Smooth muscle cell (in vitro differentiated cells): Measurements from ENCODE around the gene USP50. TPM values are rescaled to one million over a fixed set of nuclear protein-coding genes. Genes with fewer than 3 reads are reported as not detected.
"Not testable (repeated sequence)": the region's sequence is repeated elsewhere in the genome, so short reads cannot be mapped to it uniquely, and the experiment has no call there.

Experiments used
- DNase-seq: peaks from one replicate; lab custom pipeline; 2025; ENCODE audit not compliant: unreplicated experiment; lab: John Stamatoyannopoulos, UW
- H2AFZ ChIP-seq: fragments of 200-600 bp; sonication (generic); 2 replicates; pipeline ENCODE4 v1.6.0; 2016; ENCODE audit warnings: antibody characterized with exemption, low read depth, mild to moderate bottlenecking
- H3F3A ChIP-seq: fragments of 200-600 bp; sonication (generic); 2 replicates; pipeline ENCODE4 v1.6.0; 2017; ENCODE audit warnings: antibody characterized with exemption, low read depth
- H3K27ac ChIP-seq: fragments of 200-600 bp; sonication (generic); 2 replicates; pipeline ENCODE4 v1.5.1; 2016; ENCODE audit warnings: low read depth, mild to moderate bottlenecking
- H3K27me3 ChIP-seq: fragments of 200-600 bp; sonication (generic); 2 replicates; pipeline ENCODE4 v1.6.1; 2016; ENCODE audit warnings: low read depth, mild to moderate bottlenecking
- H3K36me3 ChIP-seq: fragments of 200-600 bp; sonication (generic); 2 replicates; pipeline ENCODE4 v1.5.1; 2016; ENCODE audit warnings: low read depth
- H3K4me1 ChIP-seq: fragments of 200-600 bp; sonication (generic); 2 replicates; pipeline ENCODE4 v1.5.1; 2016; ENCODE audit warnings: low read depth
- H3K4me2 ChIP-seq: fragments of 200-600 bp; sonication (generic); 2 replicates; pipeline ENCODE4 v1.6.0; 2016; ENCODE audit warnings: mild to moderate bottlenecking
- H3K4me3 ChIP-seq: fragments of 200-600 bp; sonication (generic); 2 replicates; pipeline ENCODE4 v1.5.1; 2016; ENCODE audit warnings: mild to moderate bottlenecking
- H3K79me2 ChIP-seq: fragments of 200-600 bp; sonication (generic); 2 replicates; pipeline ENCODE4 v1.6.0; 2016; ENCODE audit warnings: low read depth, mild to moderate bottlenecking
- H3K9ac ChIP-seq: fragments of 200-600 bp; sonication (generic); 2 replicates; pipeline ENCODE4 v1.6.0; 2016; ENCODE audit warnings: low read depth
- H3K9me3 ChIP-seq: fragments of 200-600 bp; sonication (generic); replicated peaks from 2 replicates; pipeline ENCODE4 v1.5.1; 2016; ENCODE audit warnings: low read depth
- H4K20me1 ChIP-seq: fragments of 200-600 bp; sonication (generic); 2 replicates; pipeline ENCODE4 v1.6.0; 2016; ENCODE audit warnings: low read depth
- CTCF ChIP-seq: fragments of 200-600 bp; sonication (generic); IDR thresholded peaks from 2 replicates; pipeline ENCODE4 v1.5.1; 2017; ENCODE audit warnings: borderline replicate concordance, mild to moderate bottlenecking, antibody characterized with exemption; ENCODE audit not compliant: insufficient read depth, poor library complexity, severe bottlenecking
- WGBS: methylation state at CpG from one replicate; pipeline ENCODE4 v1.1.7; 2016; ENCODE audit warnings: low lambda C conversion rate; 5-methylcytosine and 5-hydroxymethylcytosine counted together
- polyA plus RNA-seq: library from polyadenylated mRNA; unstranded; fragments of >200 nt; fragmentation: Nextera tagmentation; extraction: Ambion mirVana; gene quantifications from 2 replicates; pipeline ENCODE4 v1.2.1, GENCODE V29; 2016
- total RNA-seq: library from RNA; depleted of rRNA; stranded (reverse); fragments of >200 nt; gene quantifications from 2 replicates; pipeline ENCODE4 v1.2.3, GENCODE V29; 2014

Gene USP50
- total and polyA plus RNA-seq, 2 experiments from 2014 or later: not detected

DNA sequence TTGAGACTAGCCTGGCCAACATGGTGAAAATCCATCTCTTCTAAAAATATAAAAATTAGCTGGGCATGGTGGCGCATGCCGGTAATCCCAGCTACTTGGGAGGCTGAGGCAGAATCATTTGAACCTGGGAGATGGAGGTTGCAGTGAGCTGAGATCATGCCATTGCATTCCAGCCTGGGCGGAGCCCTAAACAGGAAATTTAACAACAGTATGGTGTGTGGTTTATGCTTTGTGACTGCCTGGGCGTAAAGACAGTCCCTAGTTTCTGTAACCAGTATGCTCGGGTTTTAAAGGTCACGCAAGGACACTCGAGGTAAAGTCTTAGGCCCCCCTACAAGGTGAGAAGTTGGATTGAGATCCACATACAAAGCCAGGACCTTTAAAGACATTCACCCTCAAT, 43.3 kb downstream of the USP50 start:
- peaks cover 30% of the 10 kb centered on the region for H3K36me3 ChIP-seq
- no peak overlapping the region for H3K27ac ChIP-seq
- 92% methylated on average over 7 of the region's 7 CpGs for WGBS
- H3K4me3 ChIP-seq: no peak overlapping the region
- no peaks in the 10 kb centered on the region for H3K27me3 ChIP-seq
- H3F3A ChIP-seq: no peaks in the 10 kb centered on the region
- no peaks in the 10 kb centered on the region for H3K9me3 ChIP-seq
- DNase-seq: no peak
- no peak overlapping the region for H3K9ac ChIP-seq
- no peak for TF ChIP-seq CTCF
- peaks cover 3% of the 10 kb centered on the region for H3K4me1 ChIP-seq
- H3K4me2 ChIP-seq: no peak overlapping the region
- H4K20me1 ChIP-seq: no peaks in the 10 kb centered on the region
- no peak overlapping the region for H2AFZ ChIP-seq
- H3K79me2 ChIP-seq: no peaks in the 10 kb centered on the region

DNA sequence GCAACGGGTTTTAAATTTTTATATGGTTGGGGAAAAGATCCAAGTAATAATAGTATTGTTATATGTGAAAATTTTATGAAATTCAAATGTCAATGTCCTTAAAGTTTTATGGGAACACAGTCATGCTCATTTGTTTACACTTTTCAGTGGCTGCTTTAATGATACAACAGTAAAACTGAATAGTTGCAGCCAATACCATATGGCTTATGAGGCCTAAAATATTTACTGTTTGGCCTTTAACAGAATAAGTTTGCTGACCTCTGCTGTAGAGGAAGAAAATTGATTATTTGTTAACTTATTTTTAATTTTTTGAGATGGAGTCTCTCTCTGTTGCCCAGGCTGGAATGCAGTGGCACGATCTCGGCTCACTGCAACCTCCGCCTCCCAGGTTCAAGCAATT, 44.7 kb downstream of the USP50 start:
- no peak overlapping the region for H3K4me3 ChIP-seq
- WGBS: 96% methylated on average over 4 of the region's 4 CpGs
- no peak overlapping the region for H3K27ac ChIP-seq
- H3F3A ChIP-seq: no peaks in the 10 kb centered on the region
- H2AFZ ChIP-seq: no peak overlapping the region
- peaks cover 3% of the 10 kb centered on the region for H3K4me1 ChIP-seq
- no peak overlapping the region for H3K9ac ChIP-seq
- no peaks in the 10 kb centered on the region for H3K79me2 ChIP-seq
- no peak for TF ChIP-seq CTCF
- no peak for DNase-seq
- no peaks in the 10 kb centered on the region for H3K27me3 ChIP-seq
- H3K36me3 ChIP-seq: peaks cover 35% of the 10 kb centered on the region
- no peaks in the 10 kb centered on the region for H4K20me1 ChIP-seq
- no peak overlapping the region for H3K4me2 ChIP-seq
- H3K9me3 ChIP-seq: no peaks in the 10 kb centered on the region

GRCh38 chr15:50500352-50500751, 46.1 kb downstream of the USP50 start:
- H3K4me3 ChIP-seq: no peak overlapping the region
- H3K27ac ChIP-seq: no peak overlapping the region
- no peak overlapping the region for H3K9ac ChIP-seq
- peaks cover 45% of the 10 kb centered on the region for H3K36me3 ChIP-seq
- no peak overlapping the region for H3K4me2 ChIP-seq
- H3F3A ChIP-seq: no peaks in the 10 kb centered on the region
- no peak for TF ChIP-seq CTCF
- no peaks in the 10 kb centered on the region for H3K79me2 ChIP-seq
- H3K4me1 ChIP-seq: no peaks in the 10 kb centered on the region
- H4K20me1 ChIP-seq: no peaks in the 10 kb centered on the region
- 90% methylated on average over 3 of the region's 3 CpGs for WGBS
- no peak for DNase-seq
- no peaks in the 10 kb centered on the region for H3K27me3 ChIP-seq
- no peaks in the 10 kb centered on the region for H3K9me3 ChIP-seq
- H2AFZ ChIP-seq: no peak overlapping the region

DNA sequence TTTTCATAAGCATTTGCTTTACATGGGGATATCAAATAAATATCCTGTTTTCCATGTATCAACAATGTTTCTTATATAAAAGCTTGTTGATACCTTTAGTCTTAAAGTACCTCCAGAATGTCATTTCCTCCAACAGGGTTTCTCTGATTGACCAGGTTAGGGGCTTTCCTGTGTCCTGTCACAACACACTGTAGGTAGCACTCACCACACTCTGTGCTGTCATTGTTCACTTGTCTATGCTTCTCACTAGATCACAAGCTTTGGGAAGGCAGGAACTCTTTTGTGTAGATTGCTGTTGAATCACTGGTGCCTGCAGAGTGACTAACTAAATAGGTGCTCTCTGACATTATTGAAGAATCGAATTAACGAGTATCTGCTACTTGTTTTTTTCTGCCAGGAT, 49.8 kb downstream of the USP50 start:
- Histone ChIP-seq H4K20me1 (no peaks in the 10 kb centered on the region), H3K27ac (no peak overlapping the region), H3K79me2 (no peaks in the 10 kb centered on the region), H3K9me3 (no peaks in the 10 kb centered on the region), H3K27me3 (no peaks in the 10 kb centered on the region), H3K9ac (no peak overlapping the region), H3K4me1 (no peaks in the 10 kb centered on the region), H3F3A (no peaks in the 10 kb centered on the region), H3K36me3 (peaks cover 61% of the 10 kb centered on the region), H3K4me3 (no peak overlapping the region), H3K4me2 (no peak overlapping the region), H2AFZ (no peak overlapping the region)
- no peak for DNase-seq
- TF ChIP-seq CTCF: no peak
- 98% methylated on average over 2 of the region's 2 CpGs for WGBS

- not testable (repeated sequence) for H3K4me3 ChIP-seq, H3K27ac ChIP-seq, H3K9me3 ChIP-seq, H2AFZ ChIP-seq, H3K79me2 ChIP-seq, H4K20me1 ChIP-seq, H3K27me3 ChIP-seq, H3K4me1 ChIP-seq, H3F3A ChIP-seq, DNase-seq, H3K4me2 ChIP-seq, H3K9ac ChIP-seq
- H3K36me3 ChIP-seq: peaks cover 65% of the 10 kb centered on the region
- 100% methylated on average over 2 of the region's 2 CpGs for WGBS
Observed at GRCh38 chr15:50494547-50494946, 51.9 kb downstream of the USP50 start.
